HG03342 (cell line): Measurements from ENCODE around the gene ABCC4.
"Not testable (repeated sequence)": the region's sequence is repeated elsewhere in the genome, so short reads cannot be mapped to it uniquely, and the experiment has no call there.

ENCODE experiments used
- ATAC-seq: cut with Tn5 transposase; IDR thresholded peaks from one replicate; pipeline ENCODE4 v1.9.1; 2021; ENCODE audit warnings: mild to moderate bottlenecking, moderate library complexity; ENCODE audit not compliant: unreplicated experiment

ABCC4 gene

GRCh38 chr13:95199896-95200295 is 101.4 kb downstream of the ABCC4 start:
- no peak for ATAC-seq

- not testable (repeated sequence) for ATAC-seq
Measured at GRCh38 chr13:95198606-95199005, 102.6 kb downstream of the ABCC4 start.

- ATAC-seq, result no peak
Measured at GRCh38 chr13:95197548-95197947, 103.7 kb downstream of the ABCC4 start.

- no peak for ATAC-seq
Measured at GRCh38 chr13:95195146-95195545, 106.1 kb downstream of the ABCC4 start.

GRCh38 chr13:95193509-95194230 is 107.6 kb downstream of the ABCC4 start:
- ATAC-seq, result no peak

GRCh38 chr13:95192998-95193397 is 108.3 kb downstream of the ABCC4 start:
- ATAC-seq, result no peak

GRCh38 chr13:95192564-95192945 is 108.7 kb downstream of the ABCC4 start:
- ATAC-seq, result not testable (repeated sequence)

- ATAC-seq, result peak; percentile 94
Measured at GRCh38 chr13:95191821-95192563, 109.3 kb downstream of the ABCC4 start.

GRCh38 chr13:95188128-95188527 is 113.1 kb downstream of the ABCC4 start:
- no peak for ATAC-seq

- no peak for ATAC-seq
Measured at GRCh38 chr13:95185851-95186250, 115.4 kb downstream of the ABCC4 start.

GRCh38 chr13:95185311-95185710 is 115.9 kb downstream of the ABCC4 start:
- ATAC-seq, result no peak

GRCh38 chr13:95184317-95184716 is 116.9 kb downstream of the ABCC4 start:
- ATAC-seq, result no peak

- peak; percentile 42 for ATAC-seq
Measured at GRCh38 chr13:95182570-95183265, 118.5 kb downstream of the ABCC4 start.

GRCh38 chr13:95181586-95181985 is 119.7 kb downstream of the ABCC4 start:
- ATAC-seq, result peak; percentile 84

GRCh38 chr13:95180513-95181245 is 120.6 kb downstream of the ABCC4 start:
- ATAC-seq, result peak; percentile 9

- no peak for ATAC-seq
Measured at GRCh38 chr13:95176611-95177259, 124.5 kb downstream of the ABCC4 start.

GRCh38 chr13:95174517-95174916 is 126.7 kb downstream of the ABCC4 start:
- no peak for ATAC-seq

GRCh38 chr13:95168191-95168590 is 133.1 kb downstream of the ABCC4 start:
- ATAC-seq, result no peak

- ATAC-seq, result not testable (repeated sequence)
Measured at GRCh38 chr13:95167003-95167402, 134.2 kb downstream of the ABCC4 start.

- ATAC-seq, result no peak
Measured at GRCh38 chr13:95164830-95165229, 136.4 kb downstream of the ABCC4 start.
